Measurements from ENCODE around the gene SOX15.
A peak's percentile ranks its signal among the peaks of the same experiment; 100 is the strongest.

The SOX15 gene

DNA sequence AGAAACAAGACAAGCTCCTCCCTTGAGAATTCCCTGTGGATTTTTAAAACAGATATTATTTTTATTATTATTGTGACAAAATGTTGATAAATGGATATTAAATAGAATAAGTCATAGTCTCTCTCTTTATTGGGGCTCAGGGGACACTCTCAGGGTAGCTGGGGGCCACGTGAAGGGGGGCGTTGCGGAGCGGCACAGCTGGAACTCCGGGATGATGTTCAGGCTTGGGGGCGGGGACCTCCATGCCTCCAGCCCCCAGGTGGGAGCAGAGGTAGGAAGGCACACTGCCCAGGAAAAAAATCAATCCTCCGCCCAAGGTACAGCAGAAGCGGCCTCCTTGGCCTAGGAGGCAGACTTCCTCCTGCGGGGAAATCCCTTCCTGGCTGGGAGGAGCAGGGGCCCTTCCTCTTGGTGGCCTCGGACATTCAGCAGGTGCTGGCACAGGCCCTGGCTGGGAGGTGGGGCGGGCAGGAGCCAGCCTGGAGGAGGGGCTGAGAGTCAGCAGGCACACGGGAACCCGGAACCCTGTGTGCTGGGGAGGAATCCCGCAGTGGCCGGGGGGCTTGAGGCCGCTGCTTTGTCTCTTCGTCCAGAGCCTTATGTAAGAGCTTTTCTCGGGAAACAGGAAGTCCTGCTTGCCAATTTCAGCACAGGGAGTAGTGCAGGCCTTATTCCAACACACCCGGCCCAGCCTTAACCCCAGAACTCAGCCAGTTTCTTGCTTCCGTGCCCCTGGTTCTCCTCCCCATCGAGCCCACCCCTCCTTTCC, 31.9 kb downstream of the SOX15 start:
- Histone ChIP-seq H3K4me3 (ENCODE audit: severe bottlenecking) (peak overlapping the region; percentile 13), H3K4me1 (ENCODE audit: insufficient read depth, poor library complexity, severe bottlenecking) (peaks cover 17% of the 10 kb centered on the region), H3K9me3 (ENCODE audit: severe bottlenecking) (no peaks in the 10 kb centered on the region), H3K27me3 (ENCODE audit: insufficient read depth, poor library complexity, severe bottlenecking) (no peaks in the 10 kb centered on the region), H3K27ac (ENCODE audit: poor library complexity, severe bottlenecking) (peak overlapping the region; percentile 76), H3K36me3 (ENCODE audit: low read depth) (no peaks in the 10 kb centered on the region; the same call in 1 of the 2 replicates)
- TF ChIP-seq, protein P1, sequence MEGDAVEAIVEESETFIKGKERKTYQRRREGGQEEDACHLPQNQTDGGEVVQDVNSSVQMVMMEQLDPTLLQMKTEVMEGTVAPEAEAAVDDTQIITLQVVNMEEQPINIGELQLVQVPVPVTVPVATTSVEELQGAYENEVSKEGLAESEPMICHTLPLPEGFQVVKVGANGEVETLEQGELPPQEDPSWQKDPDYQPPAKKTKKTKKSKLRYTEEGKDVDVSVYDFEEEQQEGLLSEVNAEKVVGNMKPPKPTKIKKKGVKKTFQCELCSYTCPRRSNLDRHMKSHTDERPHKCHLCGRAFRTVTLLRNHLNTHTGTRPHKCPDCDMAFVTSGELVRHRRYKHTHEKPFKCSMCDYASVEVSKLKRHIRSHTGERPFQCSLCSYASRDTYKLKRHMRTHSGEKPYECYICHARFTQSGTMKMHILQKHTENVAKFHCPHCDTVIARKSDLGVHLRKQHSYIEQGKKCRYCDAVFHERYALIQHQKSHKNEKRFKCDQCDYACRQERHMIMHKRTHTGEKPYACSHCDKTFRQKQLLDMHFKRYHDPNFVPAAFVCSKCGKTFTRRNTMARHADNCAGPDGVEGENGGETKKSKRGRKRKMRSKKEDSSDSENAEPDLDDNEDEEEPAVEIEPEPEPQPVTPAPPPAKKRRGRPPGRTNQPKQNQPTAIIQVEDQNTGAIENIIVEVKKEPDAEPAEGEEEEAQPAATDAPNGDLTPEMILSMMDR (IDR thresholded peaks at IDR 0.05; ENCODE audit: poor library complexity, severe bottlenecking) = peak; percentile 8
- peak; percentile 52 for ATAC-seq (ENCODE audit: low read depth)
- DNase-seq (ENCODE audit: low spot score) = no peak

DNA sequence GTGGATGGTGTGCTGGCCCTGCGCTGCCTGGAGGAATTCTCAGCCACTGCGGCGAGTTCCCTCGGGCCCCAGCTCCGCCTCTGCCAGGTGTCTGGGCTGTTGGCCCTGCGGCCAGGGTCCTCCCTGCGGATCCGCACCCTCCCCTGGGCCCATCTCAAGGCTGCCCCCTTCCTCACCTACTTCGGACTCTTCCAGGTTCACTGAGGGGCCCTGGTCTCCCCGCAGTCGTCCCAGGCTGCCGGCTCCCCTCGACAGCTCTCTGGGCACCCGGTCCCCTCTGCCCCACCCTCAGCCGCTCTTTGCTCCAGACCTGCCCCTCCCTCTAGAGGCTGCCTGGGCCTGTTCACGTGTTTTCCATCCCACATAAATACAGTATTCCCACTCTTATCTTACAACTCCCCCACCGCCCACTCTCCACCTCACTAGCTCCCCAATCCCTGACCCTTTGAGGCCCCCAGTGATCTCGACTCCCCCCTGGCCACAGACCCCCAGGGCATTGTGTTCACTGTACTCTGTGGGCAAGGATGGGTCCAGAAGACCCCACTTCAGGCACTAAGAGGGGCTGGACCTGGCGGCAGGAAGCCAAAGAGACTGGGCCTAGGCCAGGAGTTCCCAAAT, 32.6 kb downstream of the SOX15 start:
- H3K9me3 ChIP-seq (ENCODE audit: severe bottlenecking) = no peaks in the 10 kb centered on the region
- H3K27me3 ChIP-seq (ENCODE audit: insufficient read depth, poor library complexity, severe bottlenecking) = no peaks in the 10 kb centered on the region
- H3K4me3 ChIP-seq (ENCODE audit: severe bottlenecking) = no peak overlapping the region
- no peak for DNase-seq (ENCODE audit: low spot score)
- H3K27ac ChIP-seq (ENCODE audit: poor library complexity, severe bottlenecking) = peak overlapping the region; percentile 76
- H3K36me3 ChIP-seq (ENCODE audit: low read depth) = no peaks in the 10 kb centered on the region
- TF ChIP-seq, protein P1 (IDR thresholded peaks at IDR 0.05; ENCODE audit: poor library complexity, severe bottlenecking) = no peak
- ATAC-seq (ENCODE audit: low read depth) = no peak
- H3K4me1 ChIP-seq (ENCODE audit: insufficient read depth, poor library complexity, severe bottlenecking) = peaks cover 17% of the 10 kb centered on the region

DNA sequence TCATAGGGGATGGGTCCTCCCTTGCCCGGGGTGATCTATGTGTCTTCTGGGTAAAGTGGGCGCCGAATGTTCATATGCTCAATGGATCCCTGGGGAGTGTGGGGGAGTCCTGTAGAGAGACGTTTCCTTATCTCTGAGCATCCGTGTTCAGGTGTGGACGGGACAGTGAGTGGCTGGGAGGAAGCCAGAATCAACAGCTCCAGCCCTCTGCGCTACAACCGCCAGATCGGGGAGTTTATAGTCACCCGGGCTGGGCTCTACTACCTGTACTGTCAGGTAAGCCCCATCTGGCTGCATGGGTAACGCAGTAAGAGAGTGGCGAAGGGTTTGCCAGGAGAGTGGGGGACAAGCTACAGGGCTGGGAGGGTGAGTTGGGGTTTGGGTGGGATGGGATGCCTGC, 33.3 kb downstream of the SOX15 start:
- no peak for ATAC-seq (ENCODE audit: low read depth)
- peaks cover 17% of the 10 kb centered on the region for H3K4me1 ChIP-seq (ENCODE audit: insufficient read depth, poor library complexity, severe bottlenecking)

DNA sequence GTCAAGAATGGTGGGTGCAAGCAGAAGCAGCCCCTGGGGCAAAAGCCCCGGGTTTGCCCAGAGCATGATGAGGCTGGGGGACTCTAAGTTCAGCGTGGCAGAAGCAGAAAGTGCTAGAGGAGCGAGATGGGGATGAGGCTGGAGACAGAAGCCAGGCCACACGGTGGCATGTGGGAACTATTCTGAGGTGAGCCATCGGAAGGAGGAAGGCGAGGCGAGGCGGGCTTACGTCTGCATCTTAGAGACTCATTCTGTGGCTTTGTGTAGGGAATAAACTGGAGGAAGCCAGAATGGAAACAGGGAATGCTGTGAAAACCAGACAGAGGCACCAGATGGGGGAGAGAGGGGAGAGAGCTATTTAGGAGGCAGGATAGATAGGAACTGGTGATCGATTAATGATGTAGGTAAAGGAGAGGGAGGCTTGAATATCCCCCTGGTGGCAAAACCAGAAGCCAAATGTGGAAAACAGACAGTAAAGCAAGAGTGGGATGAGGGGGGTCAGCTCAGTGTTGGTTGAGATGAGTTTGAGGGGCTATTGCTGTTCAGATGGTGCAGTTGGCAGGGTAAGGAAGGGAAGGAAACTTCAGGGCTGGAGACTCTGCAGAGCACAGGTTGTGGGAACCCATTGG, 34.5 kb downstream of the SOX15 start:
- Histone ChIP-seq H3K27ac (ENCODE audit: poor library complexity, severe bottlenecking) (no peak overlapping the region), H3K9me3 (ENCODE audit: severe bottlenecking) (no peaks in the 10 kb centered on the region), H3K27me3 (ENCODE audit: insufficient read depth, poor library complexity, severe bottlenecking) (no peaks in the 10 kb centered on the region), H3K36me3 (ENCODE audit: low read depth) (no peaks in the 10 kb centered on the region), H3K4me3 (ENCODE audit: severe bottlenecking) (no peak overlapping the region), H3K4me1 (ENCODE audit: insufficient read depth, poor library complexity, severe bottlenecking) (peaks cover 13% of the 10 kb centered on the region)
- ATAC-seq (ENCODE audit: low read depth) = no peak
- DNase-seq (ENCODE audit: low spot score) = no peak
- TF ChIP-seq, protein P1 (IDR thresholded peaks at IDR 0.05; ENCODE audit: poor library complexity, severe bottlenecking) = no peak

More for the DNA sequence above, 33.3 kb downstream of the SOX15 start:
- H3K27me3 ChIP-seq (ENCODE audit: insufficient read depth, poor library complexity, severe bottlenecking) = no peaks in the 10 kb centered on the region
- no peak overlapping the region for H3K27ac ChIP-seq (ENCODE audit: poor library complexity, severe bottlenecking)
- H3K9me3 ChIP-seq (ENCODE audit: severe bottlenecking) = no peaks in the 10 kb centered on the region
- no peak overlapping the region for H3K4me3 ChIP-seq (ENCODE audit: severe bottlenecking)
- TF ChIP-seq, protein P1 (IDR thresholded peaks at IDR 0.05; ENCODE audit: poor library complexity, severe bottlenecking) = no peak
- no peak for DNase-seq (ENCODE audit: low spot score)
- no peaks in the 10 kb centered on the region for H3K36me3 ChIP-seq (ENCODE audit: low read depth)

Data from RWPE2 (cell line).